Upper lobe of left lung (tissue), 6 donors: Measurements from ENCODE around the gene FAM222A. TPM values are rescaled to one million over a fixed set of nuclear protein-coding genes. Genes with fewer than 3 reads are reported as not detected.
"Not testable (repeated sequence)": the region's sequence is repeated elsewhere in the genome, so short reads cannot be mapped to it uniquely, and the experiment has no call there.

Source experiments
- ATAC-seq, 2 donors: fragments of 200-7000 bp; cut with Tn5 transposase; one replicate each; pipeline ENCODE4 v1.9.1; 2022; ENCODE audit warnings: mild to moderate bottlenecking in 2 of 2, moderate library complexity in 2 of 2; ENCODE audit not compliant: low FRiP score in 2 of 2
- DNase-seq, 2 donors: peaks; one replicate each; pipeline ENCODE4 v3.0.0-alpha.2; 2019 to 2020
- H3K27ac ChIP-seq, 4 donors: fragments of 200-600 bp; sonication (generic); one replicate each; pipeline ENCODE4 v1.5.1; 2016 to 2019
- H3K27me3 ChIP-seq, 4 donors: fragments of 200-600 bp; sonication (generic); one replicate each; pipeline ENCODE4 v1.5.1; 2017 to 2019
- H3K36me3 ChIP-seq, 4 donors: fragments of 200-600 bp; sonication (generic); one replicate each; pipeline ENCODE4 v1.5.1; 2016 to 2019
- H3K4me1 ChIP-seq, 4 donors: fragments of 200-600 bp; sonication (generic); one replicate each; pipeline ENCODE4 v1.5.1; 2018 to 2019
- H3K4me3 ChIP-seq, 4 donors: fragments of 200-600 bp; sonication (generic); one replicate each; pipeline ENCODE4 v1.5.1; 2017 to 2019; ENCODE audit warnings: mild to moderate bottlenecking in 2 of 4, moderate library complexity in 1 of 4
- H3K9me3 ChIP-seq, 4 donors: fragments of 200-600 bp; sonication (generic); one replicate each; pipeline ENCODE4 v1.5.1; 2018 to 2019
- EP300 ChIP-seq, 4 donors: sonication (generic); formaldehyde crosslinking; IDR thresholded peaks; one replicate each; pipeline ENCODE4 v1.5.1; 2017; ENCODE audit warnings: antibody characterized with exemption in 4 of 4, control low read depth in 2 of 4
- POLR2A ChIP-seq, 4 donors: fragments of 450-650 bp; IDR thresholded peaks; one replicate each; pipeline ENCODE4 v1.5.1; 2016 to 2017; ENCODE audit warnings: antibody characterized with exemption in 4 of 4, mild to moderate bottlenecking in 2 of 4
- POLR2AphosphoS5 ChIP-seq, 2 donors: sonication (generic); formaldehyde crosslinking; IDR thresholded peaks; one replicate each; pipeline ENCODE4 v1.5.1; 2017; ENCODE audit warnings: antibody characterized with exemption in 2 of 2
- WGBS, 2 donors: methylation state at CpG; one replicate each; pipeline ENCODE4 v1.1.5; 2017 to 2018; 5-methylcytosine and 5-hydroxymethylcytosine counted together
- total RNA-seq, 6 donors: library from RNA; depleted of rRNA in 4 of 6; stranded (reverse); fragments of >200 nt in 4 of 6; gene quantifications; one replicate each; pipeline versions ENCODE4 v1.1.0 to v1.2.1, GENCODE V29; 2016 to 2021
- TF ChIP-seq, protein P1 (sequence below), 6 experiments: fragments of 450-650 bp in 4 of 6; fragments of 200-600 bp in 2 of 6; sonication (generic) in 2 of 6; IDR thresholded peaks; one replicate each; pipeline ENCODE4 v1.5.1; 2016 to 2019; ENCODE audit warnings: antibody characterized with exemption in 6 of 6
- donor health status: DM: no; HTN: no; CAD: no; lungs with moderate emphysema.
- donor health status: DM: no; HTN: yes; CAD: no; lungs with severe emphysema.

FAM222A gene
- total RNA-seq, 6 donors from 2014 or later = 1.0 to 7.3 (median 3.7) TPM

DNA sequence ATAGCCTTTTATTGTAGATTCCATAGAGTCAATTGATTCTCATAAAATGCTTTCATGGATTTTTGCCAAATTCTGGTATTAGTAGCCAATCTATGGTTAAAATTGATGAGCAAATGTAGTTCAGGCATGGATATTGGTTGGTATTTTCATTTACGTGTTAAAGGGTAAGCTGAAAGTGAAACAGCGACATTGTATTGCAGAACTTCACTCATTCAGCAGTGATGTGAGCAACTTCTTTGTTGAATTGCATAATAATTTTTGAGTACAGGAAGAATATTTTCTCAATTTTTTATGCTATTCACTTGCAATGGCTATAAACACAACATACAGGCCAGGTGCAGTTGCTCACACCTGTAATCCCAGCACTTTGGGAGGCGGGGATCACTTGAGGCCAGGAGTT is 24.2 kb upstream of the FAM222A start:
- no peak for DNase-seq
- 76 to 79% methylated on average over 3 of the region's 3 CpGs for WGBS, 2 donors
- TF ChIP-seq POLR2A (IDR thresholded peaks at IDR 0.05) (no peak), EP300 (IDR thresholded peaks at IDR 0.05) (no peak), POLR2AphosphoS5 (IDR thresholded peaks at IDR 0.05) (no peak)
- TF ChIP-seq, protein P1, sequence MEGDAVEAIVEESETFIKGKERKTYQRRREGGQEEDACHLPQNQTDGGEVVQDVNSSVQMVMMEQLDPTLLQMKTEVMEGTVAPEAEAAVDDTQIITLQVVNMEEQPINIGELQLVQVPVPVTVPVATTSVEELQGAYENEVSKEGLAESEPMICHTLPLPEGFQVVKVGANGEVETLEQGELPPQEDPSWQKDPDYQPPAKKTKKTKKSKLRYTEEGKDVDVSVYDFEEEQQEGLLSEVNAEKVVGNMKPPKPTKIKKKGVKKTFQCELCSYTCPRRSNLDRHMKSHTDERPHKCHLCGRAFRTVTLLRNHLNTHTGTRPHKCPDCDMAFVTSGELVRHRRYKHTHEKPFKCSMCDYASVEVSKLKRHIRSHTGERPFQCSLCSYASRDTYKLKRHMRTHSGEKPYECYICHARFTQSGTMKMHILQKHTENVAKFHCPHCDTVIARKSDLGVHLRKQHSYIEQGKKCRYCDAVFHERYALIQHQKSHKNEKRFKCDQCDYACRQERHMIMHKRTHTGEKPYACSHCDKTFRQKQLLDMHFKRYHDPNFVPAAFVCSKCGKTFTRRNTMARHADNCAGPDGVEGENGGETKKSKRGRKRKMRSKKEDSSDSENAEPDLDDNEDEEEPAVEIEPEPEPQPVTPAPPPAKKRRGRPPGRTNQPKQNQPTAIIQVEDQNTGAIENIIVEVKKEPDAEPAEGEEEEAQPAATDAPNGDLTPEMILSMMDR (IDR thresholded peaks at IDR 0.05) = no peak
- H3K36me3 ChIP-seq = no peaks in the 10 kb centered on the region
- no peaks in the 10 kb centered on the region for H3K4me1 ChIP-seq
- no peak overlapping the region for H3K27ac ChIP-seq
- no peak for ATAC-seq
- no peak overlapping the region for H3K4me3 ChIP-seq
- H3K9me3 ChIP-seq = no peaks in the 10 kb centered on the region
- H3K27me3 ChIP-seq = no peaks in the 10 kb centered on the region

DNA sequence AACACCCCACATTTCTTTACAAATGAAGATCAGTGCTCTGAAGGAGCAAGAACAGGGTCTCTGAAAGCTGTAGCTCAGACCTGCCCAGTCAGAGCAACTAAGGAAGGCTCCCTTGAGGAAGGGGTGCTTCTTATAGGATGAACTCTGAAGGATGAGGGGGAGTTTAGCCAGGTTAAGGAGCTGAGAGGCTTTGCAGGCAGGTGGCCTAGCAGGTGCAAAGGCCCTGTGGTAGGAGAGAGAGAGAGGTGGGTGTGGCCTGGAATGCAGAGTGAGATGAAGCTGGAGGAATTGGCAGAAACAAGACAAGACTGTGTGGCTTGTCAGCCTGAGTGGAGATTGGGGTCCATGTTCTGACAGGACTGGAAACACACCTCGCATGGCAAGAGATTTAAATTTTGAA is 20.5 kb upstream of the FAM222A start:
- H3K27ac ChIP-seq = no peak overlapping the region
- no peaks in the 10 kb centered on the region for H3K4me1 ChIP-seq
- no peak overlapping the region for H3K4me3 ChIP-seq
- 87 to 100% methylated on average over 1 of the region's 1 CpG for WGBS, 2 donors
- ATAC-seq (no peak), DNase-seq (no peak)
- H3K9me3 ChIP-seq = no peaks in the 10 kb centered on the region
- no peaks in the 10 kb centered on the region for H3K27me3 ChIP-seq
- TF ChIP-seq, protein P1 (IDR thresholded peaks at IDR 0.05) = no peak
- TF ChIP-seq POLR2A (IDR thresholded peaks at IDR 0.05) = no peak
- no peak for TF ChIP-seq POLR2AphosphoS5 (IDR thresholded peaks at IDR 0.05)
- no peak for TF ChIP-seq EP300 (IDR thresholded peaks at IDR 0.05)
- H3K36me3 ChIP-seq = no peaks in the 10 kb centered on the region

DNA sequence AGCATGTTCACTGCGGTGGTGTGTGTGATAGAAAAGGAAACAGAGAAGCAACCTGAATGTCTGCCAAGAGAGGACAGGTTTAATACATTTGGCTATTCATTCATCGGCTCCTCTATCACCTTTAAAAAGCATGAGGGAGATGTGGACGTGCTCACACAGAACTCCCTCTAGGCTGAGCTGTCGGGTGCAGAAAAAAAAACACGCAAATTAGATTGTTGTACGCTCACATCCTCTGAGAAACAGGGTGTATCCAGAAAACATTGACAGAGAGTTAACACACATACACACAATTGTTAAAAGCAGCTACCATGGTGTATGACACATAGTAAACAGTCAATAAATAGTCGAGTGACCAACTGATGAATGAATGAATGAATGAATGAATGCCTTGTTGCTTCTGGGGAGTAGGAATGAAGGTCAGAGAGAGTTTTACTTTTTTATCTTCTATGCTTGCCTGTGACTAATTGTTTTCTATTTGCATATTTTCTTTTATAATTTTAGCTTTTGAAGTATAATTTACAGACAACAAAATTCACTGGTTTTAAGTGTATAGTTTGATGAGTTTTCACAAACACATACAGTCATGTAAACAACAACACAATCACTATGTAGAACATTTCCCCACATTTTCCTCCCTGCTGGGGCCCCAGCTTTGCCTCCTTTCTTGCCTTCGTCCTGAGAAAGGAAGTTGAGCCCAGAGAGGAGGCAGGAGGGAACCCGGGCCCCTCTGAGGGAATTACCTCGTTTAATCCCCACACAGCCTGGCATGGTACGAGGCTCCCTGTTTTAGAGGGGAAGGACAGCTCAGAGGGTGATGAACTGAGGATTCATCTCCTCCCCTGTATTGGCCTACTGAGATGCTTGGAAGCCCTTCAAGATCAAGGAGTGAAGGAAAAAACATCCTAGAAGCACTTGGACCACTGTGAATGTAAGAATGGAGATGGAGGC is 19.7 kb upstream of the FAM222A start:
- H3K9me3 ChIP-seq = no peaks in the 10 kb centered on the region
- no peak for DNase-seq
- TF ChIP-seq EP300 (IDR thresholded peaks at IDR 0.05) (no peak), POLR2AphosphoS5 (IDR thresholded peaks at IDR 0.05) (no peak), POLR2A (IDR thresholded peaks at IDR 0.05) (no peak)
- TF ChIP-seq, protein P1 (IDR thresholded peaks at IDR 0.05) = no peak
- no peaks in the 10 kb centered on the region for H3K27me3 ChIP-seq
- H3K27ac ChIP-seq = no peak overlapping the region
- WGBS, 2 donors = 54 to 58% methylated on average over 11 of the region's 11 CpGs
- no peaks in the 10 kb centered on the region for H3K36me3 ChIP-seq
- ATAC-seq = no peak
- no peak overlapping the region for H3K4me3 ChIP-seq
- no peaks in the 10 kb centered on the region for H3K4me1 ChIP-seq

DNA sequence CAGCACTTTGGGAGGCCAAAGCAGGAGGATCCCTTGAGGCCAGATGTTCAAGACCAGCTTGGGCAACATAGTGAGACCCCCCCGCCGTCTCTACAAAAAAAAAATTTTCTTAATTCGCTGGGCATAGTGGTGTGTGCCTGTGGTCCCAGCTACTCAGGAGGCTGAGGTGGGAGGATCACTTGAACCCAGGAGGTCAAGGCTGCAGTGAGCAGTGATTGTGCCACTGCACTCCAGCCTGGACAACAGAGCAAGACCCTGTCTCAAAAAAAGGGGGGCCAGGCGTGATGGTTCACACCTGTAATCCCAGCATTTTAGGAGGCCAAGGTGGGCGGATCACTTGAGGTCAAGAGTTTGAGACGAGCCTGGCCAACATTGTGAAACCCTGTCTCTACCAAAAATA is 19.0 kb upstream of the FAM222A start:
- not testable (repeated sequence) for H3K27me3 ChIP-seq, DNase-seq, H3K9me3 ChIP-seq, H3K27ac ChIP-seq, H3K4me1 ChIP-seq, ATAC-seq, H3K36me3 ChIP-seq, H3K4me3 ChIP-seq
- 79 to 96% methylated on average over 3 to 6 of the region's 6 CpGs for WGBS, 2 donors

DNA sequence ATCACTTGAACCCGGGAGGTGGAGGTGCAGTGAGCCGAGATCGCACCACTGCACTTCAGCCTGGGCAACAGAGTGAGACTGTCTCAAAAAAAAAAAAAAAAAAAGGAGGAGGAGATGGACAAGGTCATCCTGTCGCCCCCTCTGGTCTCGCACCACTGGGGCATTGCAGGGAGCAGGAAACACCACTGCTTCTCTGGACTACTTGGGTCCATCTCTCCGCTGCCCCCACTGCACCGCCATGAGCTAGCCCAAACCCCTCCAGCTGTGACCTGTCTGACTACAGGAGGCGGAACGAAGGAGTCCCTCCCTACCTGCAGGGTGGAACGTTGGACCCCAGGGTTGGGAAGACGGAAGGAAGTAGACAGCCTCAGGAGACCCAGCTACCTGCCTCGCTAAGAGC is 18.2 kb upstream of the FAM222A start:
- ATAC-seq (no peak), DNase-seq (no peak)
- H3K27me3 ChIP-seq = no peaks in the 10 kb centered on the region
- H3K9me3 ChIP-seq = no peaks in the 10 kb centered on the region
- H3K27ac ChIP-seq = no peak overlapping the region
- WGBS, 2 donors = 84 to 88% methylated on average over 10 to 12 of the region's 12 CpGs
- H3K36me3 ChIP-seq = no peaks in the 10 kb centered on the region
- no peak overlapping the region for H3K4me3 ChIP-seq
- TF ChIP-seq, protein P1 (IDR thresholded peaks at IDR 0.05) = no peak
- no peak for TF ChIP-seq EP300 (IDR thresholded peaks at IDR 0.05)
- no peak for TF ChIP-seq POLR2AphosphoS5 (IDR thresholded peaks at IDR 0.05)
- TF ChIP-seq POLR2A (IDR thresholded peaks at IDR 0.05) = no peak
- H3K4me1 ChIP-seq = no peaks in the 10 kb centered on the region
